HG02973 (cell line): ENCODE results near the gene GLB1L.
A peak's percentile ranks its signal among the peaks of the same experiment; 100 is the strongest.

ENCODE experiments used
- ATAC-seq: cut with Tn5 transposase; IDR thresholded peaks from one replicate; pipeline ENCODE4 v1.9.1; 2021; ENCODE audit warnings: moderate library complexity; ENCODE audit not compliant: unreplicated experiment

GLB1L gene

DNA sequence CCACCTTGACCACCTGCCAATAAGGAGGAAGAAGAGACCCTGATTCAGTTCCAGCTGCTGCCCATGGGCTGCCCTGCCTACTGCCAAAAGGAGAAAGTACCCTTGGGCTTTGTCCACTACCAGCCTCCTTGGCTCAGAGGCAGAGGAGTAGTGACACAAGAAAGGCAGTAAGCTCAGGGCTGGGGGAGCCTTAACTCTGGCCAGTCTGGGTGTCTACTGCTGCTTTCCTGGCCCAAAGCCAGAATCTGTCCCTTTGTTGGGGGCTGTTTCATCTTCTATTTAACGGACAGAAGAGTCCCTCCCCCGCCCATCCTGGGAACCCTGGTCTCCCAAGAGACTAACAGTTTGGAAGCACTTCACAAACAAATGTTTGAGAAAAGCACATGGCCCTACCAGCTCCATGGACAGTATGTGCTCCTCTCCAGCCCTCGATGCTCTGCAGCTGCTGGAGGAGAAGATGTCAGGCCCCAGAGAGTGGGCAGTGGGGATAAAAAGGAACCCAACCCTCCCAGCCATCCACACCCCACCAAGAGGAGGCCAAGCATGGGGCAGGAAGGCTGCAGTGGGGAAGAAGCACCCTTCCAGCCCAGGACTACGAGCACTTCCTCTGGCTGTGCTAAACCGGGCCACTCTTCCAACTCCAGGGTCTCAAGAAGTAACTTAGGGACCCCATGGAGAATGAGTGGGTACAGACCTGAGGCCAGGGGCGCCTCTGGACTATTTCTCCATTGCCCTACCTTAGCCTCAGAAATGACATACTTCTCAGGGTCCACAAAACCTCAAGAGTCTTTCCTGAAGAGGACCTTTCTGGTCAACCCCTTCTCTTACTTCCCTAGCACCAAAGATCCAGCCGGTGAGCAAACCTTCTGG, 17.0 kb downstream of the GLB1L start:
- ATAC-seq: no peak

DNA sequence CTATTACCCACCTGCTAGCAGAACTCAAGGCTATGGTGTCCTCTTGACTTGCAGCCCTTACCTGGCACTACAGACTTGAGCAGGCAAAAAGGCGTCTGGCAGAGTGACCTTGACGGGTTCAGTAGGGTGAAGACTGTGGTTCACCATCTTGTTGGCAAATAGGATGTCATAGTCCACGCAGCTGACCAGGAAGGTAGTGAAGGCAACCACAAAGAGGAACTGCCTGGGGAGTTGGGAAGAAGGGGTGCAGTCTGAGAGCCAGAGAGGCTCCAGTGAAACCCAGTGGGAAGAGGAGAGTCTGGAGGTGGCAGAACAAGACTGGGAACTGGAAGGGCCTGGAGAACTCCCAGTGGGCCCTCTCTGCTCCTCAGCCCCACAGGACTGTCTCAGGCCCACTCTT, 19.9 kb downstream of the GLB1L start:
- no peak for ATAC-seq

DNA sequence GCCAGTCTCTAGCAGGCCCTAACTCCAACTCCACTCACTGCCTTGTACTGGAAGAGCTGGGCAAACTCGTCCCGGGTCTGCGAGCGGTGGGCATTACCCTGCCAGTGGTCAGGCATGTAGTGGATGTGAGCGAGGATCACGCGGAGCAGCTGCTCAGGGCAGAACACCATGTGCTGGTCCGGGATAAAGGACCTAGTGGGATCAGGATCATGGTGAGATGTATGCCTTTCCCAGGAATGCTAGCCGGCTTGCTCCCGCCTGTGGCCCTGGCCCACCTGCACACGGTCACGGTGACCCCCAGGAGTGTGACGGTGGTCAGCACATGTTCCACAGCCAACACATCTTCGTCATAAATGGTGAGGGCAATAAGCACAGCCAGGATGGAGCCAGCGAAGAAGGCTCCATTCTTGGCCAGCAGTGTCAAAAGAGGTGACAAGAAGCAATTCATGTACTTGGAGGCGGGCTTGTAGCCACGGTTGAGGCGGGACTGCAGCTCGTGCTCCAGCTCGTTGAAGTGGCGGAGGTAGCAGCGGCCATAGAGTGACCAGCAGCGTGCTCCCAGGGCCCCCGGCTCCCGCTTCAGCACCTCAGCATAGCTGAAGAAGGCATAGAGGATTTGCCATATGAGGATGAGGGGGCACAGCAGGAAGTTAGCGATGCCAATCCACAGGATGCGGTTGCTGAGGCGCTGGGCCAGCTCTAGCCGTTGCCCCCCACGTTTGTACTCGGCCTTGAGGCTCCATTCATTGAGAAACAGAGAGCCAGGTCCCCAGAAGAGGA, 21.2 kb downstream of the GLB1L start:
- no peak for ATAC-seq

DNA sequence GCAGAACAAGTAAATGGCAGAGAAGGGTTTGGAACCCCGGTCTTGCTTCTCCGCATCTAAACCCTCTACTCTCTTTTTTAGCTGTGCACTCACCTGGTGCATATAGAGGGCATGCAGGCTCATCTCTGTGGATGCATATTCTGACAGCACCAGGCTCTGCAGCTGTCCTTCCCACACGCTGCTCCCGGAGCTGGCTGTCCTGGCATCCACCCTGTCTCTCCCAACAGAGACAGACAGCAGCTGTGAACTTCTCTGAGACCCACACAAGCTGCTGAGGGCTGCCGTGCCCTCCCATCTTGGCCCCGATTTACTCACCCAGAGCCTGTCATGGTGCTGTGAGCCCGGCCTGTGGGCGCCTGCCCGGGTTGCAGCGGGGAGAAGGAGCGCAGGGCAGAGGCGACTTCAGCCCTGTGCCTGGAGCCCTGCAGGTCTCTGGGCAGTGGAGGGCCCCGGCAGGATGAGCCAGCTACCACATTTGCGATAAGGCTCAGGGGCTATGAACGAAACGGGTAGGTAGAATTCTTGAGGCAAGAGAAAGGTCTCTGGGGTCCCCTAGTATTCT, 23.2 kb downstream of the GLB1L start:
- ATAC-seq: no peak

DNA sequence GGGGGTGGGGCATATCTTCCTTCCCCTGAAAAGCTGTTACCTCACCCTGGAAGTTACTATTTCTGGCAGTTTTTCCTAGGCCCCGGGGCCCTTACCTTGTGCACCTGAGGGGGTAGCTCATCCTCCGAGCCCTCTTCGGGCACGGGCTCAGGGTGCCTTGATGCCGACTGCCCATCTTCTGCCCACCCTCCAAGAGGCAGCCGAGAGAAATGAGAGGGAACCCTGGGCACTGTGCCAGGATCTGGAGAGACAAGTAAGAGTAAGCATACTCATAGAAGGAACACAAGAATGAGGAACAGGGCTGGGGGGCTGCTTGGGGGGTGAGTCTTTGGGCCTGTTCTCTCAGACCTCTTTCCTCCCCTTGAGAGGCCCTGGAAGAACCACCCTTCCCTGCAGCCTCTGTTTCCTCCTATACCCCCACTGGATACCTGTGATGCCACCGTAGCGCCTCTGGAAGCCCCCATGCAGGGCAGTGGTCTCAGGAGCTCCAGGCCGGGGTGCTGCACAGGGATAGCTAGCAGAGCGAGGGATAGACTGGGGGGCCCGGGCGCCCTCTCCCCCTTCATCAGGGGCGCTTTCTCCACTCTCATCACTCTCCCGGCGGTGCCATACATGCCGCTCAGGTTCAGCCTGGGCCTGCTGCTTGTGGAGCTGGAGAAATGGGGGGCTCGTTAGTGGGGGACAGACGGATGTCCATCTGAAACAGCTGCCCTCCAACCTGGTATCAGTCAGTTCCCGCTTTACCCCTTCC, 24.4 kb downstream of the GLB1L start:
- ATAC-seq: no peak

DNA sequence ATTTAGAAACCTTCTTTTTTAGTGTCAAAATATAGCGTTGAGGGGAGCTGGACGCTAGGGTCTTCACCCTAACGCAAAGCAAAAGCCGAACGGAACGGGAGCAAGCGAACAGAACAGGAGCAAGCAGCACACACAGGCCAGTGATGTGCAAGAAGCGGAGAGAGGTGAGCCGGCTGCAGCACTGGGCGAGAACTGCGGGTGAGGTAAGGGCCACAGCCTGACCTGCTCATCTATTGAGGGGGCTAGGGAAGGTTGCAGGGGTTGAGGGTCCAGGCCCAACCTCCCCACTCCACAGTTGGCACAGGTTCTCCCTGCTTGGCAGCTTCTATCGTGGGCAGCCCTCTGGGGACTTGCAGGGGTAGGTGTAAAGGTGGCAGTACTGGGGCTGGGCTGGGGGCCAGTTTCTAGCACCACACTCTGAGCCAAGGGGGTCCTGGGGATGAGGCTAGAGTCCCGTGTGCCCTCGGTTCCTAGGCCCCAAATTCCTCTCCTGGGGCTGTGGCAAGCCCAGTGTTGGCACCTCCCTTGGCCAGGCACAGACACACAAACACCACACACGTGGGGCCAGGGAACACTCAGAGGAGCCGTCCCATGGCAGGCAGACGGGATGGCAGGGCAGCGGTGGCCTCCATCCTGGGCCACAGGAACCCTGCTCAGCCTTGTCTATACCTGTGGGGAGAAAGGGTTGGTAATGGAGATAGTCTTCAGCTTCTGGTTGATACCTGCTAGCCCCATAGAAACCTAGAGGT, 25.3 kb downstream of the GLB1L start:
- ATAC-seq: no peak

DNA sequence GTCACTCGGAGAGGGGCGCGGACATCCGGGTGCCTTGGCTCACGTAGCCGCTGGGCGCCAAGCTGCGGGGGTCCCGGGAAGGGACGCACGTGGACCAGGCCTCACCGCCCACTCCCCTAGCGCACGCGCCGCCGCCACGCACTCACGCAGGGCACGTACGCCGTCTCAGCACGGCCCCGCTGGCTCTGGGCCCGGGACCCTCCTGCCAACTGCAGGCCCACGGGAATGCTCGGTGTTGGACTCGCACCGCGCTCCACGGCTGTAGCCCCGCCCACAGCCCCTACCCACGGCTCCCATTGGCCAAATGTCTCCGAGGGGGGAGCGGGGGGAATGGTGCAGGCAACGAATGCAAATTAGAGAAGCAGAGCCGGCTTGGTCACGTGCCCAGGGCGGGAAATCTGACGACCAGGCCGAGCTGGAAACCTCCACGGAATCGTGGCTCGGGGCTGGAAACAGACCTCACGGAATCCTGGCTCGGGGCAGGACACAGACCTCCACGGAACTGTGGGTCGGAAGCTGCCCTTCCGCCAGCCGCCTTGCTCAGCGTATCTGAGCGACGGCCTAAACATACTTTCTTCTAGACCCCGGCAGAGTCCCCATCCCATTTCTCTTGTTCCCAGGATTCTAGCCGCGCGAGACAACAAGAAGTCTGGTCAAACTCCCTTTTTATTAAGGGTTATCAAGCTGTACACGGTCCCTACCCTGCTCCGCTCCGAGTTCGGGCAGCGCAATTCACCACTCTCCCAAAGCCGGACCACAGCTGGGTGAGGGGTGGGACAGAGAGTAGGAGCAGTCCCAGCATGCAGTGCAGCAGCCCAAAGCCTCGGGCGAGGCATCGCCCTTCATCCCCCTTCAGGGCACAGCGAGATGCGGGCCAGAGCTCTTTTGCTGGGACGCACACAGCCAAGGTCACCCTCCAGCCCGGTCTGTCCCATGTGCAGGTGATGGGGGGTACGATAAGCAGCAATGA, 26.2 kb downstream of the GLB1L start, which contains the start of gene ABCB6:
ABCB6 (minus strand) TSS at position 227 of the 970 bp plus-strand sequence. CDS start 285 bp downstream, outside the sequence.
- ATAC-seq: peak; percentile 66

DNA sequence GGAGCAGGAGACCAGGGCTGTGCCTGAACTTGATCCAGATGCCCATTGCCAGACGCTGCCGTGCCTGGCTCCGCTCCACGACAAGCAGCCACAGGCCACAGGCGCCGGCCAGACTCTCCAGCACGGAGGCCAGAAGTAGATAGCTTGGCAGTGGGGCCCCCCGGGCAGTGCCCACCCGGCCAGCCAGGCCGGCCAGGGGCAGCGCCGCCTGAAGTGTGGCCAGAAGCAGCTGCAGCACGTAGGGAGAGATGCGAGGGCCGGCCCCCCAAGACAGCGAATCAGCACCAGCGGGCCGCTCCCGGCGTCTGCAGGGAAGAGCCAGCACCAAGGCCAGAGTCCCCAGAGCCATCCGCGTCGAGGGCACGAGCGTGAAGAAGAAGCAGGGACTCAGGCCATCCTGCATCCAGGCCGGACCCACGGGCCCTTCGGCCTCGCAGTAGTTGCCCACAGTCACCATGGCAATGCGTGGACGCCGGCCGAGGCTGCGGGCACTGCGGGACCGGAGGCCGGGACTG, 27.0 kb downstream of the GLB1L start:
- ATAC-seq: peak; percentile 17

DNA sequence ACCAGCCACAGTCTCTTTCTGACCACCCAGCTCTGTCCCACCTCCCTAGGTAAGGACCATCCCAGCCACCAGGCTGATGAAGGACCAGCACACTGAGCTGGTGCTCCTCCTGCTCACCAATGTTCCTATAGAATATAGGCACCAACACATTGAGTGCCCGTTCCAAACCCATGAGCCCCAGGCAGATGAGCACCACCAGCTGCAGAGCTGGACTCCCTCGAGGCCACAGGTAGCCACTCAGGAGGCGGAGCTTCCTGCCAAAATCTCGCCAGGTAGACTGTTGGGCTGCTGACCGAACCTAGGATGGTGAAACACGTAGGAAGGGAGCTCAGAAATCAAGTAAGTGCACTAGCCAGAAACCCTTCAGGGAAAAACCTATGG, 28.7 kb downstream of the GLB1L start:
- no peak for ATAC-seq

DNA sequence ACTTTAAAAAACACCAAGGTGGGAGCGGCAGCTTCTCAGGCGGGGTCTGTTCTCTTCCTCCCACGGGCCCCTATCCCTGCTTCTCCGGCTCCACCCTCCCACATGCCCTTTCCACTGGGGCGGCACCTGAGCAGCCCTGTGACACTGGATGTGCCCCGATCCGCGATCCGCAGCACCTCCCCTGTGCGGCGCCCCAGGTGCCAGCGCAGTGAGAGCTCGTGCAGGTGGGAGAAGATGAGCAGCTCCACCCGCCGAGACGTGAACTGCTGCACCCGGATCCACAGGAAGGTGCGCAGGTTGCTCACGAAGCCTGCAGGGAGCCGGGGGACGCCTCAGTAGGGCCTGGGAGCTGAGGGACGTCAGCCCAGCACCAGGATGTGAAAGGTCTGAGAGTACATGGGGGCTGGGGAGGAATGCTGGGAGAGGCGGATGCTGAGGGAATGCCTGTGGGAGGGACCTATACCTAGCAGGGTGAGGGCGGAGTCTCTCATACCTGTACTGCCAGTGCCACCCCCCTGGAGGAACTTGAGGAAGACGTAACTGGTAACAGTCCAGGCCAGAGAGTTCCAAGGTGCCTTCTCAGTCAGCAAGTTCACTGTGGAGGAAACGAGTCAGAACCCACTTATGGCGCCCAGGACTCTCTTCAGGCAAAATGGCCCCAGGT, 29.2 kb downstream of the GLB1L start:
- no peak for ATAC-seq

DNA sequence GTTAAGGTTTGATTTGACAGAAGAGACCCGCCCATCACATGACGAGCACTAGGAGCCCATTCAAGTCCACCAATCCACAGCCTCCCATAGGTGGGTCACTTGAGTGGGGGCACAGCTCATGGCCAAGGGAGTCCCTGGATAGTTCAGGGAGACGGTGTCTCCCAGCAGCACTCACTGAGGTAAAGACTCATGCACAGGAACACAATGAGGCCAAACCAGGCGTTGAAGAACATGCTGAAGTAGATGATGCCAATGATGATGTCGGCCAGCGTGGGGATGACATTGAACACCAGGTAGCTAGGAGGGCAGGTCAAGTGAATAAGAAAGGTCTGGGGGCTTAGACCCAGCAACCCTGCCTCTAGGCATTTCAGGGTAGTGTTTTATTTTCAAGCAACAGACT, 30.5 kb downstream of the GLB1L start:
- no peak for ATAC-seq

DNA sequence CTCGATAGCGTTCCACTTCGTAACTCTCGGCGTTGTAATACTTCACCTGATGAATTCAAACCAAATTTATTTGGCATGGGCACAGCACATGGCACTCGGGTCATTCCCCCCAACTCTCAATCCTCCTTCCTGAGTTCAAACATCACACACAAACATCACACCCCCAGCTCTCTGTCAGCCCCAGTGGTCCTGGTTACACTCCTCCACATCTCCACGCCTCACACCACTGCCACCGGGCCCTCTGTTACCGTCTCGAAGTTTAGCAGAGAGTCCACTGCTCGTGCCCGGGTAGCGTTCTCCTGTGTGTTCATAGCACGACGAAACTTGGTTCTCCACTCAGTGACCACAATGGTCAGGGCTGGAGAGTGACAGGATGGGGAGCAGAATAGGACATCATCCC, 31.1 kb downstream of the GLB1L start:
- no peak for ATAC-seq

DNA sequence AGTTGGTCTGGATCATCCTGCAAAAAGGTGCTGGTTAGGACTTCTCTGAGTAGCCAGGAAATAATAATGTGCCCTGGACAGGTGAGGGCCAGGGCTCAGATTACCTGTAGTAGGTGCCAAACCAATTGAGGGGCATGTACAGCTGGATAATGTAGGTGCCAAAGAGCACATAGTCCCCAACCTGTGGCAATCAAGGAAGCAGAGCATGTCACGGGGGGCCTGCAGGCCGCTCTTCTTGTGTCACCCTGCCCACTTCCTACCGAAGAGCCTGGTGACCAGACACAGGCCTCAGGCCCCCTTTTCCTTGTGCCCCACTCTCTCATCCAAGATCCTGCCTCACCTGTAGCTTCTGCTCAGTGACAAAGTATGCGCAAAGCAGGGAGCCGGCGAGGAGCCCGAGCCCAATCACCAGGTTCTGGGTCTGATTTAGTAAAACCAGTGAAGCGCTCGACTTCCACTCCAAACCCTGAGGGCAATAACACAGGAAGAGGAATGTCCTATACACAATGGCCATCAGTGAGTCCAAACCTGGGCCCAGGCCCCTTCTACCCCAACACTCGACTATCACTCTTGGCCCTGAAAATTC, 31.7 kb downstream of the GLB1L start:
- no peak for ATAC-seq

DNA sequence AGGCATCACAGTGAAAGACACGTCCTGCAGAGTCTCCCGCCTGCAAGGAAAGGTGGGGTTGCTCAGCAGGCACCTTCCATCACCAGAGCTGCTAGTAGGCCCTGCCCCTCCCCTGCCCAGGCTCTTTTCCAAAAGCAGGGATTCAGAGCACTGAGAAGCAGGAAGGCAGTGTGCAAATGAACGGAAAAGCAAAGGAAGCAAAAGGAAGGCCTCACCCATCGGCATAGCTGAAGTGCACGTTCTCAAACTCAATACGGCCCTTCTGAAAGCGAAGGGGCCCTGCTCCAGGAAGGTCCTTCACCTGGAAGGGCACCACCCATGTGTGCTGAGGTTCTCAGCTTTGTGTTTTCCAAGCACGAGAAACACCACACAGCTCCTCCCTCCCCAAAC, 32.2 kb downstream of the GLB1L start:
- no peak for ATAC-seq

DNA sequence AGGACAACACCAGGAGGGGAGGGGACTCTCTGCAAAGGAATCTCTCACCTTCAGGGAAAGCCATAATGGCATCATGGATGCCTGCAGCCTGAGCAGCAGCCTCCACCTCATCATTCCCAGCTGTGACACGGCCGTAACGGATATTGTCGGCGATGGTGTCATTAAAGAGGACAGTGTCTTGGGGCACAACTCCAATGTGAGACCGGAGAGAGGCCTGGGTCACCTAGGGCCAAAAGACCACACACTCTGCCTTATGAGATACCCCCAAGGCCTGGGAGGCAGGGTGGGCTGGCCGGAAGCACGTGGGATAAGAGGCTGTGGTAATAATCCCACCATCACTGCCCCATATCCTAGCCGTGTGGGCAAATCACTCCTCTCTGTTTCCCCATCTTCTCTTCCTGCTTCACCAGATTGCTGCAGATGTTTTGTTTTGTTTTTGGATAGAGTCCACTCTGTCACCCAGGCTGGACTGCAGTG, 34.3 kb downstream of the GLB1L start:
- no peak for ATAC-seq

DNA sequence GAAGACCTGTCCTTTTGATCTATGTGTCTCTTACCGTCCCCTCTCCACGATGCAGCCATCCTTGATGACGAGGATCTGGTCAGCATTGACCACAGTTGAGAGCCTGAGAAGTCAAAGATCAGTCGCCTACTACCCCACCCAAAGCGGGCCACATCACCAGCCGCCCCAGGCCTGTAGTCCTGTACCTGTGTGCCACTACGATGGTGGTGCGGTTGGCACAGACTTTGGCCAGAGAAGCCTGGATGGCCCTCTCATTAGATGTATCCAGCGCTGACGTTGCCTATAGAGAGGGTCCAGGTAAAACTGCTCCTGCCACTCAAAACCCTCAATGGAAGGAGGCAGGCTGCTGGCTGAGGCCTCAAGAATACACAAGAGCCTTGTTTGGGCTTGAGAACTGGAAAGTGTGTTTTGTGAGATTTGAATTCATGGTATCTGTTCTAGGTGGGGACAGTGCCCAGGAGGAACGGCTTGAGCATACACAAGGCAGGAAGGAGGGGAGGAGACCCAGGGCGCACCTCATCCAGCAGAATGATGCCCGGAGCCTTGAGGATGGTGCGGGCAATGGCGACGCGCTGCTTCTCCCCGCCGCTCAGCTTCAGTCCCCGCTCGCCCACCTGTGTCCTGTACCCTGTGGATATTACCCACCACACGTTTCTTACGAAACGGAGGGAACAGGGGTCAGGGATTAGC, 34.9 kb downstream of the GLB1L start:
- no peak for ATAC-seq
